ENCODE measurements around the gene ROS1.

Gene ROS1

DNA sequence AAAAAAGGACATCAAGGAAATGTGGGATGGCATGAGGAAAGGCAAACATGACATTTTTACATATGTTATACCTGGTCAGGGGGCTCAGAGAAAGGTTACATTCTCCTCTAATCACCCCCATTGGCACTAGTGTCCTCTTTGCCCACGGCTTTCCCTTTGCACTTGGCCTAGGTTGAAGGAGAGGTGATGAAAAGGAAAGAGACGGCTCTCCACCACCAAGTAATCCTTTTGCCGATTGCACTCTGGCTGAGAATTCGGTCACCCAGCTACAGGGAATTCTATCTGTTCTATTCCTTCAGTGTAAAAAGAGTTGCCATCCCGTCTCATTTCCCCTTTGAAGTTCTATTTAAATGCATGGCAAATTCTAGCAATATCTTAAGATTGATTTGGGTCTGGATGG, 150.0 kb downstream of the ROS1 start:
- CTCF ChIA-PET: no interaction called here
- peaks cover 0 to 4% (median under 1%) of the 10 kb centered on the region in 4 experiments for H3K4me1 ChIP-seq (ENCODE audit: control extremely low read depth in 1 of 4, control insufficient read depth in 4 of 4, insufficient read depth in 4 of 4, low read length in 3 of 4)
- WGBS (ENCODE audit: insufficient coverage): 88% methylated on average over 1 of the region's 5 CpGs
- POLR2A ChIA-PET: no interaction called here
- H3K4me3 ChIP-seq (ENCODE audit: control insufficient read depth in 1 of 7, extremely low read depth in 1 of 7, insufficient read depth in 4 of 7, low read depth in 2 of 7, low read length in 6 of 7): no peak overlapping the region
- H3K27me3 ChIP-seq (replicated peaks in 2 of 5; ENCODE audit: control insufficient read depth in 4 of 5, insufficient read depth in 5 of 5, low read length in 4 of 5): peaks cover 20 to 73% (median 23%) of the 10 kb centered on the region in 5 experiments
- no peak overlapping the region for H3K27ac ChIP-seq (ENCODE audit: insufficient read depth in 1 of 2, low read depth in 1 of 2, low read length in 2 of 2, poor library complexity in 1 of 2, severe bottlenecking in 2 of 2)
- H3K9me3 ChIP-seq (ENCODE audit: control extremely low read depth in 1 of 5, control insufficient read depth in 4 of 5, insufficient read depth in 2 of 5, low read depth in 1 of 5, low read length in 4 of 5): no peaks in the 10 kb centered on the region
- no peaks in the 10 kb centered on the region for H3K36me3 ChIP-seq (ENCODE audit: control insufficient read depth in 4 of 4, insufficient read depth in 4 of 4, low read length in 3 of 4)
- DNase-seq: no peak

DNA sequence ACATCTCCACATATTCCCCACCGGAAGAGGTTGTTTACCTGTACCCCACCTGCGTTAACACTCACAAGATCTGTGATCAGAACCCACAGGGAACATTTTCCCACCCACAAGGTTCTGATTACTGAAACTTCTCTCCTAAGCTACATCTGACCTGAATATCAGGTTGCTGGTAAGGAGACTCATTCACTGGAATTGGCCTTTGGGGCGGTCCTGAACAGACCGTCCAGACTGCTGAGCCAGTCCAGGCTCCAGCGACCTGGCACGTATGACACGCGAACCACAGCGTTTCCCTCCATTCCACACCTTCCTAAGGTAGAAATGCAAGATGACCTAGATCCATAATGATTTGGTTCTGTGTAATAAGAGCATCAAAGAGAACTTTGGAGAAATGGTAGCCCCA, 150.5 kb downstream of the ROS1 start:
- Histone ChIP-seq H3K36me3 (ENCODE audit: control insufficient read depth in 4 of 4, insufficient read depth in 4 of 4, low read length in 3 of 4) (no peaks in the 10 kb centered on the region), H3K27ac (ENCODE audit: insufficient read depth in 1 of 2, low read depth in 1 of 2, low read length in 2 of 2, poor library complexity in 1 of 2, severe bottlenecking in 2 of 2) (no peak overlapping the region), H3K27me3 (replicated peaks in 2 of 5; ENCODE audit: control insufficient read depth in 4 of 5, insufficient read depth in 5 of 5, low read length in 4 of 5) (peaks cover 20 to 77% (median 23%) of the 10 kb centered on the region in 5 experiments), H3K4me3 (ENCODE audit: control insufficient read depth in 1 of 7, extremely low read depth in 1 of 7, insufficient read depth in 4 of 7, low read depth in 2 of 7, low read length in 6 of 7) (no peak overlapping the region), H3K4me1 (ENCODE audit: control extremely low read depth in 1 of 4, control insufficient read depth in 4 of 4, insufficient read depth in 4 of 4, low read length in 3 of 4) (peaks cover 0 to 9% (median 5%) of the 10 kb centered on the region in 4 experiments), H3K9me3 (ENCODE audit: control extremely low read depth in 1 of 5, control insufficient read depth in 4 of 5, insufficient read depth in 2 of 5, low read depth in 1 of 5, low read length in 4 of 5) (no peaks in the 10 kb centered on the region)
- POLR2A ChIA-PET: no interaction called here
- 100% methylated on average over 2 of the region's 9 CpGs for WGBS (ENCODE audit: insufficient coverage)
- CTCF ChIA-PET: no interaction called here
- DNase-seq: no peak

DNA sequence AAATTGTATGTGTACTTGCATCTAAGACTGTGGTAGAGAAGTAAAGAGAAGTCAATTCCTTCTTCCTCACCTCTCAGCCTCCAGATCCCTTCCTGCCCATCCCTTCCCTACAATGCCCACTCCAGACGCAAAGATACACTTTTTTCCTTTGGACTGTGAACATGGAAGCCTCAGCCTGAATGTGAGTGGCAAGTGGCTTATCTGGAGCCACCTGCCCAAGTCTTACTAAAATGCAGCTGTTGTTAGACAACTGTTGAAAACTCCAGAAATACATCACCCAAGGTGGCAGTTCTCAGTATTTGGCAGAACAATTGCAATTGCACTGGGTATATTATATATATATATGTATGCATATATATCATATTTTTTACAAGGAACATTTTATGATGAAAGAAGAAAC, 152.9 kb downstream of the ROS1 start:
- POLR2A ChIA-PET: no interaction called here
- WGBS (ENCODE audit: insufficient coverage): 50% methylated on average over 1 of the region's 1 CpG
- Histone ChIP-seq H3K4me1 (ENCODE audit: control extremely low read depth in 1 of 4, control insufficient read depth in 4 of 4, insufficient read depth in 4 of 4, low read length in 3 of 4) (peaks cover 0 to 12% (median 8%) of the 10 kb centered on the region in 4 experiments), H3K27ac (ENCODE audit: insufficient read depth in 1 of 2, low read depth in 1 of 2, low read length in 2 of 2, poor library complexity in 1 of 2, severe bottlenecking in 2 of 2) (no peak overlapping the region), H3K9me3 (ENCODE audit: control extremely low read depth in 1 of 5, control insufficient read depth in 4 of 5, insufficient read depth in 2 of 5, low read depth in 1 of 5, low read length in 4 of 5) (peaks cover 0 to 4% (median 0%) of the 10 kb centered on the region in 5 experiments), H3K27me3 (replicated peaks in 2 of 5; ENCODE audit: control insufficient read depth in 4 of 5, insufficient read depth in 5 of 5, low read length in 4 of 5) (peaks cover 24 to 92% (median 35%) of the 10 kb centered on the region in 5 experiments), H3K36me3 (ENCODE audit: control insufficient read depth in 4 of 4, insufficient read depth in 4 of 4, low read length in 3 of 4) (no peaks in the 10 kb centered on the region), H3K4me3 (ENCODE audit: control insufficient read depth in 1 of 7, extremely low read depth in 1 of 7, insufficient read depth in 4 of 7, low read depth in 2 of 7, low read length in 6 of 7) (no peak overlapping the region)
- no peak for DNase-seq
- CTCF ChIA-PET: no interaction called here

DNA sequence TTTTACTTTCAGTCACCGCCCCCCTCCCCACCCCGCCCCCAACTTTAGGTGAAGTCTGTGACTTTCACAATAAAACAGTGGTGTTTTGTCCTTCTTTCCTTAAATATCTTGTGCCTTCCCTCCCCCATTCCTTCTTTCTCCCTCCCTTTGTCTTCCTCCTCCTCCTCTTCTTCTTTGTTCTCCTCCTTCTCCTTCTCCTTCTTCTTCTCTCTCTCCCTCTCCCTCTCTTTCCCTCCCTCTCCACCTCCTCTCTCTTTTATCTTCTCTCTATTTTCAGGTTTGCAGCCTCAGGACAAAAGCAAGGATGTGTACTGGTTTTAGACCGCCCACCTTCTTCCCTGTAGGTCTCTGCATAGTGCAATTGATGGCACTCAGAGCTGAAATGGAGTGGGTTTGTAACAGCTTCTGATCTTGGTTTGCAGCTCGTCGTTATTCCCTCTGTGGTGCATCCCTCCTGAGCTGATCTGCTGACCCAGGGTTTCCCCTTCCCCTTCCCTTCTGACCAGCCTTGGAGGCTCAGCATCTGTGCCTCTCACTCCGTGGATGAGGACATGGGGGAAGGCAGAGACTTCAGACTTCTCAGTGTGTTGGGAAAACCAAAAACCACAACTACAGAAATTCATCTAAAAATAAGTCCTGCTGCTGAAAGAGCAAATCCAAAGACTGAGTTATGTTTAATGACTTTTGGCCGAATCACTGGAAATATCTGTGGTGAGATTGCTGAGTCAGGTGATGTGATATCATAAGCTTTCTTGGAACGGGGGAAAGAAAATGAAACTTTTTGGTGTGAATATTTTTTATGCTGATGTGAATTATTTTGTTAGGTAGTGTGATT, 153.5 kb downstream of the ROS1 start:
- 0% methylated on average over 3 of the region's 8 CpGs for WGBS (ENCODE audit: insufficient coverage)
- POLR2A ChIA-PET: no interaction called here
- peaks cover 0 to 12% (median 8%) of the 10 kb centered on the region in 4 experiments for H3K4me1 ChIP-seq (ENCODE audit: control extremely low read depth in 1 of 4, control insufficient read depth in 4 of 4, insufficient read depth in 4 of 4, low read length in 3 of 4)

DNA sequence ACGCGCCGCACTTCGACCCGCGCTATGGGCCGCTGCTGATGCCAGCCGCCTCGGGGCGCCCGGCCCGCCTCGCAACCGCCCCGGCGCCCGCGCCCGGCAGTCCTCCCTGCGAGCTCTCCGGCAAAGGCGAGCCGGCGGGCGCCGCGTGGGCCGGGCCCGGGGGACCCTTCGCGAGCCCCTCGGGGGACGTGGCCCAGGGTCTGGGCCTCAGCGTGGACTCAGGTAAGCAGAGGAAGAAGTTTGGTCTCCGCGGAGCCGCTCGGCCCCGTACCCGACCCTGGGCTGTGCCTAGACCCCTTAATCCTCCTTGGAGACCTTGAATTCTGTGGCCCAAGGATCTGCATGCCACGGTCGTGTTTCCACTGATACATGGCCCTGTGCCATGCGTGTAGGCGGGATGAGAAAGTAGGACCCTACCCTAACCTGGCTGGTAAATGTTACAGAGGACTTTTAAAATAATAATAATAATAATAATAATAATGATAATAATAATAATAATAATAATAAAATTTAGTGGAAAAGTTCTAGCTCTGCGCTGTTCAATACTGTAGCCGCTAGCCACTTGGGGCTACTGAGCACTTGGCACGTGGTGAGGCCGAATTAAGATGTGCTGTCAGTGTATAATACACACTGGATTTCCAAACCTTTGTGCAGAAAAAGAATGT, 154.8 kb downstream of the ROS1 start:
- POLR2A ChIA-PET: no interaction called here
- H3K9me3 ChIP-seq (ENCODE audit: control extremely low read depth in 1 of 5, control insufficient read depth in 4 of 5, insufficient read depth in 2 of 5, low read depth in 1 of 5, low read length in 4 of 5): peaks cover 0 to 4% (median 0%) of the 10 kb centered on the region in 5 experiments
- DNase-seq: no peak
- CTCF ChIA-PET: no interaction called here
- H3K27me3 ChIP-seq (replicated peaks in 2 of 5; ENCODE audit: control insufficient read depth in 4 of 5, insufficient read depth in 5 of 5, low read length in 4 of 5): peaks cover 31 to 100% (median 49%) of the 10 kb centered on the region in 5 experiments
- H3K36me3 ChIP-seq (ENCODE audit: control insufficient read depth in 4 of 4, insufficient read depth in 4 of 4, low read length in 3 of 4): no peaks in the 10 kb centered on the region
- H3K27ac ChIP-seq (ENCODE audit: insufficient read depth in 1 of 2, low read depth in 1 of 2, low read length in 2 of 2, poor library complexity in 1 of 2, severe bottlenecking in 2 of 2): no peak overlapping the region
- peaks cover 0 to 15% (median 10%) of the 10 kb centered on the region in 4 experiments for H3K4me1 ChIP-seq (ENCODE audit: control extremely low read depth in 1 of 4, control insufficient read depth in 4 of 4, insufficient read depth in 4 of 4, low read length in 3 of 4)
- peak overlapping the region in 2 of 7 experiments; percentile 51 to 55 for H3K4me3 ChIP-seq (ENCODE audit: control insufficient read depth in 1 of 7, extremely low read depth in 1 of 7, insufficient read depth in 4 of 7, low read depth in 2 of 7, low read length in 6 of 7)
- WGBS (ENCODE audit: insufficient coverage): under 1% methylated on average over 31 of the region's 48 CpGs

More for the DNA sequence above, 153.5 kb downstream of the ROS1 start:
- no peak for DNase-seq
- Histone ChIP-seq H3K27ac (ENCODE audit: insufficient read depth in 1 of 2, low read depth in 1 of 2, low read length in 2 of 2, poor library complexity in 1 of 2, severe bottlenecking in 2 of 2) (no peak overlapping the region), H3K9me3 (ENCODE audit: control extremely low read depth in 1 of 5, control insufficient read depth in 4 of 5, insufficient read depth in 2 of 5, low read depth in 1 of 5, low read length in 4 of 5) (peaks cover 0 to 4% (median 0%) of the 10 kb centered on the region in 5 experiments), H3K27me3 (replicated peaks in 2 of 5; ENCODE audit: control insufficient read depth in 4 of 5, insufficient read depth in 5 of 5, low read length in 4 of 5) (peaks cover 27 to 95% (median 42%) of the 10 kb centered on the region in 5 experiments), H3K36me3 (ENCODE audit: control insufficient read depth in 4 of 4, insufficient read depth in 4 of 4, low read length in 3 of 4) (no peaks in the 10 kb centered on the region), H3K4me3 (ENCODE audit: control insufficient read depth in 1 of 7, extremely low read depth in 1 of 7, insufficient read depth in 4 of 7, low read depth in 2 of 7, low read length in 6 of 7) (no peak overlapping the region)
- CTCF ChIA-PET: no interaction called here

DNA sequence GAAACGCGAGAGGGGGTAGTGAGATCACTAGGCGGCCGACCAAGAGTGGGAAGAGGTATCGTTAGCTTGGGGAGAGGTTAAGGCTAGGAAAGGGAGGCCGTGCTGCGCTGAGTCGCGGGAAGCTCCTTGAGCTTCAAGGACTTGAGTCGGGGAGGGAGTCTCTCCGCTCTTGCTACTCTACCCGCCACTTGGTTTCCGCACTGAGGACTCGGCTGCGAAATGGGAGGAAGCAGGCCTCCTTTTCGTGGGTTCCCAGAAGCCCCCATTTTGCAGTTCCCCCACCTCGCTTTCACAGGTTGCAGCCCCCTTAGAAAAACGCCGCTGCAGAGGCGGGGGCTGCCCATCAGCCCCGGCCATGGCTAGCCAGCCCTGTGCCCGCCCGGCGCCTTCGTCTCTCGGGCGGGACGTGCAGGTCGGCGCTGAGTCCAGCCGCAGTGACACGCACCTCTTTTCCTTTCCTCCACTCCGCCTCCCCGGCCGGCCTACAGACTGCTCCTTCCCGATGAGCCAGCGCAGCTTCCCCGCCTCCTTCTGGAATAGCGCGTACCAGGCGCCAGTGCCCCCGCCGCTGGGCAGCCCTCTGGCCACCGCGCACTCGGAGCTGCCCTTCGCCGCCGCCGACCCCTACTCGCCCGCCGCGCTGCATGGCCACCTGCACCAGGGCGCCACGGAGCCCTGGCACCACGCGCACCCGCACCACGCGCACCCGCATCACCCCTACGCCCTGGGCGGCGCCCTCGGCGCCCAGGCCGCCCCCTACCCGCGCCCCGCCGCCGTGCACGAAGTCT, 155.5 kb downstream of the ROS1 start:
- Histone ChIP-seq H3K27me3 (replicated peaks in 2 of 5; ENCODE audit: control insufficient read depth in 4 of 5, insufficient read depth in 5 of 5, low read length in 4 of 5) (peaks cover 28 to 99% (median 48%) of the 10 kb centered on the region in 5 experiments), H3K4me3 (ENCODE audit: control insufficient read depth in 1 of 7, extremely low read depth in 1 of 7, insufficient read depth in 4 of 7, low read depth in 2 of 7, low read length in 6 of 7) (peak overlapping the region in 4 of 7 experiments; percentile 8 to 55 (median 47)), H3K4me1 (ENCODE audit: control extremely low read depth in 1 of 4, control insufficient read depth in 4 of 4, insufficient read depth in 4 of 4, low read length in 3 of 4) (peaks cover 0 to 21% (median 17%) of the 10 kb centered on the region in 4 experiments), H3K27ac (ENCODE audit: insufficient read depth in 1 of 2, low read depth in 1 of 2, low read length in 2 of 2, poor library complexity in 1 of 2, severe bottlenecking in 2 of 2) (no peak overlapping the region), H3K9me3 (ENCODE audit: control extremely low read depth in 1 of 5, control insufficient read depth in 4 of 5, insufficient read depth in 2 of 5, low read depth in 1 of 5, low read length in 4 of 5) (peaks cover 0 to 4% (median 0%) of the 10 kb centered on the region in 5 experiments), H3K36me3 (ENCODE audit: control insufficient read depth in 4 of 4, insufficient read depth in 4 of 4, low read length in 3 of 4) (no peaks in the 10 kb centered on the region)
- DNase-seq: peak in 1 of 3 donors; percentile 32
- POLR2A ChIA-PET: no interaction called here
- WGBS (ENCODE audit: insufficient coverage): under 1% methylated on average over 65 of the region's 74 CpGs
- CTCF ChIA-PET: no interaction called here

Measured in common myeloid progenitor, CD34-positive (primary cell).